PC-9 (cell line): Measurements from ENCODE around the gene HRH4. TPM values are rescaled to one million over a fixed set of nuclear protein-coding genes. Genes with fewer than 3 reads are reported as not detected.

Experiments used
- BruUV-seq: library from RNA; stranded (reverse); fragments of 400-500 nt; replicated peaks from 2 replicates; lab custom pipeline; 2021; lab: Mats Ljungman, UMichigan
- CTCF ChIA-PET: fragments of 300-600 bp; sonication (Branson Sonifier 250); formaldehyde crosslinking; loops from one replicate; lab custom pipeline; 2022; ENCODE audit warnings: antibody characterized with exemption; lab: Charles Lee
- POLR2A ChIA-PET: fragments of 300-600 bp; sonication (Branson Sonifier 250); formaldehyde crosslinking; loops from one replicate; lab custom pipeline; 2022; ENCODE audit warnings: antibody characterized with exemption; ENCODE audit not compliant: unreplicated experiment; lab: Charles Lee
- DNase-seq, 2 experiments: peaks; one replicate each; pipeline versions ENCODE4 v3.0.0 to v3.0.0-alpha.2; 2015 to 2022; ENCODE audit warnings: mixed read lengths in 1 of 2
- H2AFZ ChIP-seq: fragments of 200-600 bp; sonication (generic); 2 replicates; pipeline ENCODE4 v1.8.1; 2017; ENCODE audit warnings: antibody characterized with exemption
- H3F3A ChIP-seq: fragments of 200-600 bp; sonication (generic); 2 replicates; pipeline ENCODE4 v1.8.1; 2017; ENCODE audit warnings: antibody characterized with exemption, mild to moderate bottlenecking, low read depth; ENCODE audit not compliant: insufficient read depth
- H3K27ac ChIP-seq: fragments of 200-600 bp; sonication (generic); 2 replicates; pipeline ENCODE4 v1.6.1; 2016; ENCODE audit warnings: mixed run types
- H3K27me3 ChIP-seq: fragments of 200-600 bp; sonication (generic); 2 replicates; pipeline ENCODE4 v1.6.1; 2016; ENCODE audit warnings: low read depth, mixed run types; ENCODE audit not compliant: insufficient read depth
- H3K36me3 ChIP-seq: fragments of 200-600 bp; sonication (generic); 2 replicates; pipeline ENCODE4 v1.6.1; 2016; ENCODE audit warnings: low read depth, mixed run types
- H3K4me1 ChIP-seq: fragments of 200-600 bp; sonication (generic); replicated peaks from 2 replicates; pipeline ENCODE4 v1.6.1; 2016; ENCODE audit warnings: mixed run types; ENCODE audit not compliant: insufficient read depth
- H3K4me2 ChIP-seq: fragments of 200-600 bp; sonication (generic); 2 replicates; pipeline ENCODE4 v1.6.1; 2017; ENCODE audit warnings: mixed run types
- H3K4me3 ChIP-seq: fragments of 200-600 bp; sonication (generic); 2 replicates; pipeline ENCODE4 v1.6.1; 2016; ENCODE audit warnings: mixed run types
- H3K79me2 ChIP-seq: fragments of 200-600 bp; sonication (generic); 2 replicates; pipeline ENCODE4 v1.6.1; 2017; ENCODE audit warnings: low read depth, mixed run types
- H3K9me2 ChIP-seq: fragments of 200-600 bp; sonication (generic); 2 replicates; pipeline ENCODE4 v1.8.1; 2017; ENCODE audit warnings: mild to moderate bottlenecking; ENCODE audit not compliant: insufficient read depth
- H3K9me3 ChIP-seq: fragments of 200-600 bp; sonication (generic); 2 replicates; pipeline ENCODE4 v1.8.1; 2016; ENCODE audit warnings: low read depth; ENCODE audit not compliant: insufficient read depth
- H4K20me1 ChIP-seq: fragments of 200-600 bp; sonication (generic); 2 replicates; pipeline ENCODE4 v1.8.1; 2017; ENCODE audit not compliant: insufficient read depth
- EZH2 ChIP-seq: fragments of 200-600 bp; sonication (generic); IDR thresholded peaks from 2 replicates; pipeline ENCODE4 v1.8.0; 2017; ENCODE audit warnings: antibody characterized with exemption, low read depth
- intact Hi-C: fragments of 100-400 bp; cut with micrococcal nuclease; formaldehyde crosslinking; loops from one replicate; pipeline ENCODE4 v1.10.0; 2022; ENCODE audit not compliant: unreplicated experiment
- total RNA-seq: library from RNA; stranded (reverse); gene quantifications from 2 replicates; pipeline ENCODE4 v1.2.3, GENCODE V29; 2021
- TF ChIP-seq, protein P1 (sequence below): fragments of 200-600 bp; sonication (generic); conservative IDR thresholded peaks from 2 replicates; pipeline ENCODE4 v1.6.1; 2017; ENCODE audit warnings: mixed run types, antibody characterized with exemption, mild to moderate bottlenecking, moderate library complexity

HRH4 gene
- total RNA-seq, 1 experiment from 2014 or later: not detected

DNA sequence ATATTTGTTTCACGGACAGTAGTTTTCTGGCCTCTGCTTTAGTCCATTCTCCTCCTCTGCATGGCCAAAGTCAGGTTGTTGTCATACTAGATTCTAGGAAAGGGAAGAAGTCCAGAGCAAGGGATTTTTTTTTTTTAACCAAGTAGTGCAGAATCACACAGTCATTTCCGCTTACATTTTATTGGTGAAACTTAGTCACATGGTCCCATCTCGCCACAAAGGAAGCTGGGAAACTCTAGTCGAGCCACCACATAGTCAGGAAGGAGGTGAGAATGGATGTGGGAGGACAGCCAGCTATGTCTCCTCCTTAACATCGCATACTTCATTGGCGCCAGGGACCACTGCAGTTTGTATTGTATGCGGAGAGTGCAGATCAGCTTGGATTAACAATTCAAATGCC lies 10.4 kb downstream of the HRH4 start:
- Histone ChIP-seq H2AFZ (no peak overlapping the region), H3F3A (no peaks in the 10 kb centered on the region), H3K4me1 (no peaks in the 10 kb centered on the region), H3K27ac (no peak overlapping the region), H4K20me1 (no peaks in the 10 kb centered on the region), H3K9me3 (no peaks in the 10 kb centered on the region), H3K79me2 (no peaks in the 10 kb centered on the region), H3K4me3 (no peak overlapping the region), H3K4me2 (no peak overlapping the region), H3K36me3 (no peaks in the 10 kb centered on the region), H3K27me3 (no peaks in the 10 kb centered on the region), H3K9me2 (no peaks in the 10 kb centered on the region)
- BruUV-seq: no TSS peak
- TF ChIP-seq, protein P1, sequence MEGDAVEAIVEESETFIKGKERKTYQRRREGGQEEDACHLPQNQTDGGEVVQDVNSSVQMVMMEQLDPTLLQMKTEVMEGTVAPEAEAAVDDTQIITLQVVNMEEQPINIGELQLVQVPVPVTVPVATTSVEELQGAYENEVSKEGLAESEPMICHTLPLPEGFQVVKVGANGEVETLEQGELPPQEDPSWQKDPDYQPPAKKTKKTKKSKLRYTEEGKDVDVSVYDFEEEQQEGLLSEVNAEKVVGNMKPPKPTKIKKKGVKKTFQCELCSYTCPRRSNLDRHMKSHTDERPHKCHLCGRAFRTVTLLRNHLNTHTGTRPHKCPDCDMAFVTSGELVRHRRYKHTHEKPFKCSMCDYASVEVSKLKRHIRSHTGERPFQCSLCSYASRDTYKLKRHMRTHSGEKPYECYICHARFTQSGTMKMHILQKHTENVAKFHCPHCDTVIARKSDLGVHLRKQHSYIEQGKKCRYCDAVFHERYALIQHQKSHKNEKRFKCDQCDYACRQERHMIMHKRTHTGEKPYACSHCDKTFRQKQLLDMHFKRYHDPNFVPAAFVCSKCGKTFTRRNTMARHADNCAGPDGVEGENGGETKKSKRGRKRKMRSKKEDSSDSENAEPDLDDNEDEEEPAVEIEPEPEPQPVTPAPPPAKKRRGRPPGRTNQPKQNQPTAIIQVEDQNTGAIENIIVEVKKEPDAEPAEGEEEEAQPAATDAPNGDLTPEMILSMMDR: no peak
- no peak for TF ChIP-seq EZH2
- no peak for DNase-seq
- CTCF ChIA-PET: interaction anchor here (0.7 kb wide), 1 partner anchor 9 kb away, joined by 4 read pairs; no protein-coding TSS in a partner anchor
- intact Hi-C loops: no loop called here
- POLR2A ChIA-PET: no interaction called here

DNA sequence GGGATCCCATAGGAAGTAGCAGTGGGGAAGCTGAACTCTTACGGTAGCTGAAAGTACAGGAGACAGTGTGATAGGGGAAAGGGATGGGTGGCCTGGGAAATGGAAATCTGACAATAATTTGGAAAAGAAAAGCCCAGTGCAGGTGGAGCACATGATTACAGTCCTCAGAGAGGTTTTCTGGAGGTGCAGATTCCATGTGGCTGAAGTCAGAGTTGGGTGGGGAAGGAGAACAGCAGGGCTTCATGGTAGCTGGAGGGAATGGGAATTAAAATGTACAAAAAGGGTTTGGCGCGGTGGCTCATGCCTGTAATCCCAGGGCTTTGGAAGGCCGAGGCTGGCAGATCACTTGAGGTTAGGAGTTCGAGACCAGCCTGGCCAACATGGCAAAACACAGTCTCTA lies 12.2 kb downstream of the HRH4 start:
- ChIA-PET CTCF (no interaction called here), POLR2A (no interaction called here)
- no peak overlapping the region for H2AFZ ChIP-seq
- no peaks in the 10 kb centered on the region for H3K27me3 ChIP-seq
- H3K36me3 ChIP-seq: no peaks in the 10 kb centered on the region
- DNase-seq: no peak
- H3F3A ChIP-seq: no peaks in the 10 kb centered on the region
- H3K4me1 ChIP-seq: no peaks in the 10 kb centered on the region
- H3K4me3 ChIP-seq: no peak overlapping the region
- TF ChIP-seq, protein P1: no peak
- TF ChIP-seq EZH2: no peak
- H3K27ac ChIP-seq: no peak overlapping the region
- H3K9me2 ChIP-seq: no peaks in the 10 kb centered on the region
- no peak overlapping the region for H3K4me2 ChIP-seq
- H3K9me3 ChIP-seq: no peaks in the 10 kb centered on the region
- H4K20me1 ChIP-seq: no peaks in the 10 kb centered on the region
- no TSS peak for BruUV-seq
- no peaks in the 10 kb centered on the region for H3K79me2 ChIP-seq
- intact Hi-C loops: no loop called here

DNA sequence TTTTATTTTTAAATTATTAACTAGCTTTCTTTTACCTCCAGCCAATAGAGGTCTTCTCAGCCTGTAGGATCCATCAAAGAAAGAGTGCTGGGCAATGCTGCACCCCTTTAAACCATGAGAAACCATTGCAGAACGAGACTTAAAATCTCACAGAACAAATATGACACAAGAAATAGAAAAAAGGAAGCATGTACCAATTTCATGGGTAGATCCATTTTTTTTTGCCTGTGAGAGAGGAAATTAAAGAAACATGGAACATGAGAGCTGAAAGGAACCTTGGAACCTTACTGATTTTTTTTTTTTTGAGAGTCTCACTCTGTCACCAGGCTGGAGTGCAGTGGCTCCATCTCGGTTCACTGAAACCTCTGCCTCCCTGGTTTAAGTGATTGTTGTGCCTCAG lies 14.0 kb downstream of the HRH4 start:
- Histone ChIP-seq H3K27me3 (no peaks in the 10 kb centered on the region), H2AFZ (no peak overlapping the region), H3F3A (no peaks in the 10 kb centered on the region), H3K9me2 (no peaks in the 10 kb centered on the region), H3K9me3 (no peaks in the 10 kb centered on the region), H3K36me3 (no peaks in the 10 kb centered on the region), H3K4me3 (no peak overlapping the region), H3K4me1 (no peaks in the 10 kb centered on the region), H4K20me1 (no peaks in the 10 kb centered on the region), H3K27ac (no peak overlapping the region), H3K79me2 (no peaks in the 10 kb centered on the region), H3K4me2 (no peak overlapping the region)
- TF ChIP-seq, protein P1: no peak
- no peak for TF ChIP-seq EZH2
- no TSS peak for BruUV-seq
- ChIA-PET POLR2A (no interaction called here), CTCF (no interaction called here)
- no peak for DNase-seq
- intact Hi-C loops: no loop called here
